Fibroblast of mammary gland (primary cell): ENCODE measurements around the gene ZBTB47.

ENCODE experiments used
- DNase-seq: peaks from one replicate; pipeline ENCODE4 v3.0.0-alpha.2; 2010; ENCODE audit warnings: low read depth
- H3K4me3 ChIP-seq: 2 replicates; pipeline ENCODE4 v1.5.1; 2011; ENCODE audit warnings: low read depth, mild to moderate bottlenecking, low read length, moderate library complexity; ENCODE audit not compliant: control insufficient read depth
- CTCF ChIP-seq: conservative IDR thresholded peaks from 2 replicates; pipeline ENCODE4 v1.5.1; 2011; ENCODE audit warnings: low read depth, low read length, inconsistent platforms; ENCODE audit not compliant: control insufficient read depth, insufficient read depth

The ZBTB47 gene

GRCh38 chr3:42712344-42712648 lies 58.8 kb downstream of the ZBTB47 start:
- H3K4me3 ChIP-seq: no peak overlapping the region
- no peak for DNase-seq
- TF ChIP-seq CTCF: no peak

- no peak for TF ChIP-seq CTCF
- DNase-seq: no peak
- H3K4me3 ChIP-seq: no peak overlapping the region
These were observed 59.3 kb downstream of the ZBTB47 start for GRCh38 chr3:42712688-42713372.

DNA sequence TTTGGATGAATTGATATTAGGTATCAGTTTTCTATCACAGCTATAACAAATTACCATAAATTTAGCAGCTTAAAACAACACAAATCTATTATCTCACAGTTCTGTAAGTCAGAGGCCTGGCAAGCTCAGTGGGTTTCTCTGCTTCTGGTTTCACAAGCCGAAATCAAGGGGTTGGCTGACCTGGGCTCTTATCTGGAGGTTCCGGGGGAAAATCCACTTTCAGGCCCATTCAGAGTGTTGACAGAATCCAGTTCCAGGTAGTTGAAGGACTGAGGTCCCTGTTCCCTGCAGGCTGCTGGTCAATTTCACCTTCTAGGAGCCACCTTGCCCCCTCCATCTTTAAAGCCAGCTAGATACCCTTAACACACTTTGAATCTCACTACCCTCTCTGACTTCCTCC lies 60.2 kb downstream of the ZBTB47 start:
- DNase-seq: no peak
- TF ChIP-seq CTCF: no peak
- no peak overlapping the region for H3K4me3 ChIP-seq

DNA sequence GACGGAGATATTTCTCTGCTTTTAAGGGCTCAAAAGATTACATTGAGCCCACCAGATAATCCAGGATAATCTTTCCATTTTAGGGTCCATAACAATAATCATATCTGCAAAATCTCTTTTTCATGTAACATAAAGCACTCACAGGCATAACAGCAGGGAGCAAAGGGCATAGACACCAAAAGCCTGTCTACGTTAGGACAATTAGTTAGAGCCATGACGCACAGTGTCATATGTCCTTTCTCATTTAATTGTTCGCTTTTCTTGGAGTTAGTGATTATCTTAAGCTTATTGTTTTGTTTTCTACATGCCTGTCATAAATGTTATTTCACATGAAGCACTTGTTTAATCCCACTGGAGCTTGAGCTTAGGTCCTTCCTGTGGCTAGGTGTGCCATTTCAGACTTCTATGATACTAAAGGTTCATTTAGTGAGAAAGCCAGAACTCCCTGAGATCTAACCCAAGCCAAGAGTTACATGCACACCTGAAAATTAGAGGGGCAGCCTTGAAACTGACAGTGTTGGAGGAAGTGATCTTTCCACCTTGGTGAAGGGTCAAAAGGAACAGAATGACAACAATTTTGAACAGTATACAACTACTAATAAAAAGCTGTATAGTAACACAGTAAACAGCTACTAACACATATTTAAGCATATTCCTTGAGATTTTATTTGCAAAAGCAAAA lies 60.8 kb downstream of the ZBTB47 start:
- H3K4me3 ChIP-seq: no peak overlapping the region
- DNase-seq: no peak
- no peak for TF ChIP-seq CTCF
